Loucy (cell line): ENCODE data around the gene DGKI.

Source experiments
- H2AFZ ChIP-seq: fragments of 200-600 bp; sonication (generic); 2 replicates; pipeline ENCODE4 v1.6.0; 2016; ENCODE audit warnings: antibody characterized with exemption, mild to moderate bottlenecking, low read length, moderate library complexity
- H3F3A ChIP-seq: fragments of 200-600 bp; 2 replicates; pipeline ENCODE4 v1.6.0; 2016; ENCODE audit warnings: antibody characterized with exemption, low read depth, mild to moderate bottlenecking
- H3K27me3 ChIP-seq: fragments of 200-600 bp; sonication (generic); 2 replicates; pipeline ENCODE4 v1.6.1; 2014; ENCODE audit warnings: low read length, mild to moderate bottlenecking; ENCODE audit not compliant: insufficient read depth, poor library complexity, severe bottlenecking
- H3K36me3 ChIP-seq: fragments of 200-600 bp; sonication (generic); 2 replicates; pipeline ENCODE4 v1.6.1; 2016; ENCODE audit warnings: low read length; ENCODE audit not compliant: insufficient read depth
- H3K4me1 ChIP-seq: fragments of 200-600 bp; sonication (generic); 2 replicates; pipeline ENCODE4 v1.5.1; 2014; ENCODE audit warnings: low read length, mild to moderate bottlenecking; ENCODE audit not compliant: insufficient read depth, poor library complexity, severe bottlenecking
- H3K4me2 ChIP-seq: fragments of 200-600 bp; sonication (generic); 2 replicates; pipeline ENCODE4 v1.6.0; 2014; ENCODE audit warnings: antibody characterized with exemption, low read length, low read depth, mild to moderate bottlenecking; ENCODE audit not compliant: poor library complexity, severe bottlenecking
- H3K4me3 ChIP-seq: fragments of 200-600 bp; sonication (generic); 2 replicates; pipeline ENCODE4 v1.5.1; 2014; ENCODE audit warnings: low read length, mild to moderate bottlenecking, mixed read lengths; ENCODE audit not compliant: poor library complexity, severe bottlenecking
- H3K79me2 ChIP-seq: fragments of 200-600 bp; sonication (generic); 2 replicates; pipeline ENCODE4 v1.6.1; 2014; ENCODE audit warnings: low read length; ENCODE audit not compliant: insufficient read depth
- H3K9ac ChIP-seq: fragments of 200-600 bp; sonication (generic); 2 replicates; pipeline ENCODE4 v1.6.0; 2014; ENCODE audit warnings: mild to moderate bottlenecking, low read depth, low read length, moderate library complexity; ENCODE audit not compliant: poor library complexity, severe bottlenecking
- H3K9me2 ChIP-seq: fragments of 200-600 bp; sonication (generic); replicated peaks from 2 replicates; pipeline ENCODE4 v1.6.1; 2016; ENCODE audit warnings: low read depth, low read length, mixed read lengths
- H3K9me3 ChIP-seq: fragments of 200-600 bp; sonication (generic); 2 replicates; pipeline ENCODE4 v1.6.1; 2014; ENCODE audit warnings: mild to moderate bottlenecking, antibody characterized with exemption, low read length, low read depth; ENCODE audit not compliant: insufficient read depth
- H4K20me1 ChIP-seq: fragments of 200-600 bp; sonication (generic); 2 replicates; pipeline ENCODE4 v1.6.0; 2014; ENCODE audit warnings: antibody characterized with exemption, low read length, mild to moderate bottlenecking; ENCODE audit not compliant: insufficient read depth, poor library complexity, severe bottlenecking
- EZH2phosphoT487 ChIP-seq: fragments of 200-600 bp; IDR thresholded peaks from 2 replicates; pipeline ENCODE4 v1.6.1; 2018; ENCODE audit warnings: antibody characterized with exemption, mild to moderate bottlenecking, moderate library complexity, borderline replicate concordance
- TF ChIP-seq, protein P1 (sequence below): fragments of 200-600 bp; sonication (generic); conservative IDR thresholded peaks from 2 replicates; pipeline ENCODE4 v1.5.1; 2014; ENCODE audit warnings: mild to moderate bottlenecking, antibody characterized with exemption, low read length

The DGKI gene

DNA sequence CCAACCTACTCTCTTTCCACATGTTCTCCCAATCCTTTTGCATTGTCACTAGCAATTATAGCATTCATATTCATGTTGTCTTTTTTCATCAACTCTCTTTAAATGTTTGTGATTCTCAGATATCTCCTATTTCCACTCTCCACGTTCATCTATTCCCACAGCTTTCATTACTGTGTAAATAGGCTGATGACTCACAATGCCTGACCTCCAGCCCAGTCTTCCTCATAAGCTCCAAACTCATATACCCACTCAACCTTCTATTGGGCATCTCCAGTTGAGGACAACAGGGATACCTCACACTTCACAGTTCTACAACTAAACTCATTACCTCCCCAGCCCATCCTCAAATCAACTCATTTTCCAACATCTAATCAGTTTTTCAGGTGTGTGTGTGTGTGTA, 194.1 kb downstream of the DGKI start:
- TF ChIP-seq, protein P1, sequence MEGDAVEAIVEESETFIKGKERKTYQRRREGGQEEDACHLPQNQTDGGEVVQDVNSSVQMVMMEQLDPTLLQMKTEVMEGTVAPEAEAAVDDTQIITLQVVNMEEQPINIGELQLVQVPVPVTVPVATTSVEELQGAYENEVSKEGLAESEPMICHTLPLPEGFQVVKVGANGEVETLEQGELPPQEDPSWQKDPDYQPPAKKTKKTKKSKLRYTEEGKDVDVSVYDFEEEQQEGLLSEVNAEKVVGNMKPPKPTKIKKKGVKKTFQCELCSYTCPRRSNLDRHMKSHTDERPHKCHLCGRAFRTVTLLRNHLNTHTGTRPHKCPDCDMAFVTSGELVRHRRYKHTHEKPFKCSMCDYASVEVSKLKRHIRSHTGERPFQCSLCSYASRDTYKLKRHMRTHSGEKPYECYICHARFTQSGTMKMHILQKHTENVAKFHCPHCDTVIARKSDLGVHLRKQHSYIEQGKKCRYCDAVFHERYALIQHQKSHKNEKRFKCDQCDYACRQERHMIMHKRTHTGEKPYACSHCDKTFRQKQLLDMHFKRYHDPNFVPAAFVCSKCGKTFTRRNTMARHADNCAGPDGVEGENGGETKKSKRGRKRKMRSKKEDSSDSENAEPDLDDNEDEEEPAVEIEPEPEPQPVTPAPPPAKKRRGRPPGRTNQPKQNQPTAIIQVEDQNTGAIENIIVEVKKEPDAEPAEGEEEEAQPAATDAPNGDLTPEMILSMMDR, result no peak
- TF ChIP-seq EZH2phosphoT487, result no peak
- Histone ChIP-seq H3K36me3 (no peaks in the 10 kb centered on the region), H3K4me1 (no peaks in the 10 kb centered on the region), H3F3A (no peaks in the 10 kb centered on the region), H3K9me2 (no peaks in the 10 kb centered on the region), H2AFZ (no peak overlapping the region), H3K9me3 (no peaks in the 10 kb centered on the region), H4K20me1 (no peaks in the 10 kb centered on the region), H3K9ac (no peak overlapping the region), H3K4me2 (no peak overlapping the region), H3K79me2 (no peaks in the 10 kb centered on the region), H3K4me3 (no peak overlapping the region), H3K27me3 (peaks cover 31% of the 10 kb centered on the region)

DNA sequence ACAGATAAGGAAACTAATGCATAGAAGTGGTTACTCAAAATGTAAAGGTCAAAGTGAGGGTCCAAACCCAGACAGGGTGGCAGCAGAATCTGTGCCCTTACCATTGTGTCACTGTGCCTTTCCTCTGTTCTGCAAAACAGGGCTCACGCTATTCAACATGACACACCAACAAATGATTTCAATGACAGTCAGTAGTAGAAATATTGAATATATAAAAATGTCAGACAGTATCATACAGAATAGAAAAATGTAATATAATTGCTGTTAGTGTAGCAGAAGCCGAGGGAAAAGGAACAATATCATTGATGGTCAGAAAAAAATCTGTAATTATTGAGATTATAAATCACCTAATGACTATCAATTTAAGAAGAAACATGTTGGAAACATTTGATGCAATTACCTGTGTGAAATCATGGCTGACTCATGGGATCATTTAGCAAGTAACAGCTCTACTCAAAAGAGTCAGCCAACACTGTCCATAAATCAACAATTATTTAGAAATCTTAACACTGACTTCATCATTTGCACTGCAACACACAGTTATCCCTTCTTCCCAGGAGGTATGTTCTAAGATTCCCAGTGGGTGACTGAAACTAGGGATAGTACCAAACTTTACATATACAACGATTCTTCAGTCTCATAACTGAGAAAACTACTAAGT, 198.7 kb downstream of the DGKI start:
- TF ChIP-seq, protein P1, result no peak
- TF ChIP-seq EZH2phosphoT487, result no peak
- Histone ChIP-seq H3K9me2 (no peaks in the 10 kb centered on the region), H3K4me3 (no peak overlapping the region), H3F3A (no peaks in the 10 kb centered on the region), H4K20me1 (no peaks in the 10 kb centered on the region), H3K9ac (no peak overlapping the region), H3K9me3 (no peaks in the 10 kb centered on the region), H3K4me2 (no peak overlapping the region), H2AFZ (no peak overlapping the region), H3K36me3 (no peaks in the 10 kb centered on the region), H3K27me3 (peaks cover 60% of the 10 kb centered on the region), H3K4me1 (no peaks in the 10 kb centered on the region), H3K79me2 (no peaks in the 10 kb centered on the region)

DNA sequence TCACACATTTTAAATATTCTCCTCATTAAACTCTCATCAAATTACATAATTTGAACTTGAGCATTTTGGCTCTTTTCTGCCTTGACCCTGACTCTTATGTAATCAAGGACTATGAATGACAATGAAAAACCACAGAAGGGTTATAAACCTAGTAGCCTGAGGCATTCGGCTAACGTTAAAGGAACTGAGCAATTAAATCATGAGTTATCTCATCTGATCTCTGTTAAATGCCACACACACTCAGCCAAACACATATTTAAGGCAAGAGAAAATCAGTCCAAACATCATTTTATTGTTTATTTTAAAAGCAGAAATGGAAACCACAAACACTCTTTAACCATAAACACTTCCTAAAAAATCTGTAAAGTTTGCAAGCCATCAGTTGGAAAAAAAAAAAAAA, 204.3 kb downstream of the DGKI start:
- no peaks in the 10 kb centered on the region for H3K36me3 ChIP-seq
- no peaks in the 10 kb centered on the region for H3K9me3 ChIP-seq
- TF ChIP-seq, protein P1, result no peak
- peak; percentile 68; the same call in 1 of the 2 replicates for TF ChIP-seq EZH2phosphoT487
- no peak overlapping the region for H2AFZ ChIP-seq
- no peaks in the 10 kb centered on the region for H3F3A ChIP-seq
- H3K79me2 ChIP-seq, result no peaks in the 10 kb centered on the region
- no peak overlapping the region for H3K4me2 ChIP-seq
- H3K9me2 ChIP-seq, result no peaks in the 10 kb centered on the region
- no peaks in the 10 kb centered on the region for H4K20me1 ChIP-seq
- no peak overlapping the region for H3K9ac ChIP-seq
- H3K27me3 ChIP-seq, result peaks cover 28% of the 10 kb centered on the region
- no peak overlapping the region for H3K4me3 ChIP-seq
- H3K4me1 ChIP-seq, result no peaks in the 10 kb centered on the region
